BJ (cell line): ENCODE results near the gene CHRNA3. TPM values are rescaled to one million over a fixed set of nuclear protein-coding genes. Genes with fewer than 3 reads are reported as not detected.

Source experiments
- CTCF ChIA-PET: fragments of 350-600 bp; formaldehyde crosslinking; extraction: SDS; loops from one replicate; lab custom pipeline; 2021; ENCODE audit warnings: antibody characterized with exemption, inconsistent platforms; lab: Yijun Ruan, JAX
- POLR2A ChIA-PET: fragments of 300-600 bp; sonication (Branson Sonifier 250); formaldehyde crosslinking; extraction: SDS; loops from one replicate; lab custom pipeline; 2021; ENCODE audit warnings: antibody characterized with exemption; lab: Charles Lee
- DNase-seq: peaks from one replicate; pipeline ENCODE4 v3.0.0-alpha.2; 2011; ENCODE audit warnings: low read depth
- H3K27me3 ChIP-seq: 2 replicates; pipeline ENCODE4 v1.6.0; 2011; ENCODE audit warnings: low read length; ENCODE audit not compliant: control insufficient read depth, insufficient read depth
- H3K36me3 ChIP-seq: 2 replicates; pipeline ENCODE4 v1.5.1; 2011; ENCODE audit warnings: low read length; ENCODE audit not compliant: control insufficient read depth, insufficient read depth
- H3K4me3 ChIP-seq: 2 replicates; pipeline ENCODE4 v1.5.1; 2011; ENCODE audit warnings: low read depth, mild to moderate bottlenecking, control low read depth, low read length
- polyA plus RNA-seq: library from polyadenylated mRNA; depleted of rRNA; stranded (reverse); fragments of >200 nt; gene quantifications from 2 replicates; pipeline ENCODE4 v1.2.3, GENCODE V29; 2011
- TF ChIP-seq, protein P1 (sequence below): IDR thresholded peaks from 2 replicates; pipeline ENCODE4 v1.5.1; 2011; ENCODE audit warnings: low read depth, mild to moderate bottlenecking, control low read depth, inconsistent platforms, low read length, moderate library complexity; ENCODE audit not compliant: insufficient read depth

The CHRNA3 gene
- polyA plus RNA-seq, 1 experiment: not detected

DNA sequence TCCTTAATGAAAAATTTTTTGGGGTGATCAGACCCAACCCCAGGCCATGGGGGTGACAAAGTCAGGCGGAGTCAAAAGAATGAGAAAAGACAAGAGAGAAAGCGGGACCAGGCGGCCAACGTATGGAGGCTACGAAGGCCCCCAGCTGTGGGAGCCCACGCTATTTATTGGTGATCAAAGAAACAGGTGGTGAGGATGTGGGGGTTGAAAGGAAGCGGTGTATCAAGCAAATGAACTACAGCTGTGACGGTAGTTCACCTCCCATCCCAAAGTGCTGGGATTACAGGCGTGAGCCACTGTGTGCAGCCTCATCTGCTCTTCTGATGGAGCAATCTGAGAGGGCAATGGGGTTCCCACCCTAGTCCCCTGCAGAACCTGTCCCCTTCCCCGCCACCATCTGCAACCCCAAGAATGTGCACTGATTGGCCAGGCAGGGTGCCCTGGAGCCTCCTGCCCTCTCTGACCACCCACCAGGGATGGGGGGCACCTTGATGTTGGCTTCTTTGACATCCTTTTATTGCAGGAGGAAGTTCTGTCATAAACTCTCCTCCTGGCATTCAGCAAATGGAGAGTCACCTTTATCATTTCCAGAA is 1.1 kb upstream of the CHRNA3 start:
- peaks cover 33% of the 10 kb centered on the region for H3K27me3 ChIP-seq
- POLR2A ChIA-PET: no interaction called here
- H3K4me3 ChIP-seq: no peak overlapping the region
- TF ChIP-seq, protein P1, sequence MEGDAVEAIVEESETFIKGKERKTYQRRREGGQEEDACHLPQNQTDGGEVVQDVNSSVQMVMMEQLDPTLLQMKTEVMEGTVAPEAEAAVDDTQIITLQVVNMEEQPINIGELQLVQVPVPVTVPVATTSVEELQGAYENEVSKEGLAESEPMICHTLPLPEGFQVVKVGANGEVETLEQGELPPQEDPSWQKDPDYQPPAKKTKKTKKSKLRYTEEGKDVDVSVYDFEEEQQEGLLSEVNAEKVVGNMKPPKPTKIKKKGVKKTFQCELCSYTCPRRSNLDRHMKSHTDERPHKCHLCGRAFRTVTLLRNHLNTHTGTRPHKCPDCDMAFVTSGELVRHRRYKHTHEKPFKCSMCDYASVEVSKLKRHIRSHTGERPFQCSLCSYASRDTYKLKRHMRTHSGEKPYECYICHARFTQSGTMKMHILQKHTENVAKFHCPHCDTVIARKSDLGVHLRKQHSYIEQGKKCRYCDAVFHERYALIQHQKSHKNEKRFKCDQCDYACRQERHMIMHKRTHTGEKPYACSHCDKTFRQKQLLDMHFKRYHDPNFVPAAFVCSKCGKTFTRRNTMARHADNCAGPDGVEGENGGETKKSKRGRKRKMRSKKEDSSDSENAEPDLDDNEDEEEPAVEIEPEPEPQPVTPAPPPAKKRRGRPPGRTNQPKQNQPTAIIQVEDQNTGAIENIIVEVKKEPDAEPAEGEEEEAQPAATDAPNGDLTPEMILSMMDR: no peak
- CTCF ChIA-PET: interaction anchor here (1.5 kb wide), 1 partner anchor 129 kb away, joined by 4 read pairs; no protein-coding TSS in a partner anchor
- no peak for DNase-seq
- H3K36me3 ChIP-seq: no peaks in the 10 kb centered on the region

DNA sequence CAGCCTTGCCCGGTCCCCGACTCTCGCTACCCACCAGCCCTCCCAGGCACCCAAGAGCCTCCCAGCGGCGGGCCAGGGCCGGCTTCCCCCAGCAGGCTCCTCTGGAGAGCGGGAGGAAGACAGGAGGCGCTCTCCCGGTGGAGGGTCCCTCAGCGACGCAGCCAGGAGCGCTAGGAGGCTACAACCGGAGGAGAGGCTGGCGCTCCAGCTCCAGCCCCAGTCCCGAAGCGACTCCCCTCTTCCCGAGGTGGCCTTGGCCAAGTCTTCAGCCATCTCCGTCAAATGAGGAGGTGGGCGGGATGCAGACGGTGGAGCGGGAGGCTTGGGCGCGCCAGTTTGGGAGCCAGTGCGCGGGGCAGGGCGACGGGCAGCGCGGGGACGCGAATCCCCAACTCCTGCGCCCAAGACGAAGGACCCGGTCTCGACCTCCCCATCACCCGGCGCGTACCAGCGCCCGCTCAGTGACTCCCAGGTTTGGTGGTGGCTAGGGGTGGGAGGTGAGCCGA is 722 bp downstream of the CHRNA3 start:
- ChIA-PET CTCF (interaction anchor here (1.6 to 8.0 kb wide), 2 partner anchors 84 to 89 kb away, joined by 3 to 83 read pairs; no protein-coding TSS in a partner anchor), POLR2A (no interaction called here)
- peaks cover 30% of the 10 kb centered on the region for H3K27me3 ChIP-seq
- no peak for DNase-seq
- H3K4me3 ChIP-seq: no peak overlapping the region
- TF ChIP-seq, protein P1: peak; percentile 23; the same call in 1 of the 2 replicates
- H3K36me3 ChIP-seq: no peaks in the 10 kb centered on the region

DNA sequence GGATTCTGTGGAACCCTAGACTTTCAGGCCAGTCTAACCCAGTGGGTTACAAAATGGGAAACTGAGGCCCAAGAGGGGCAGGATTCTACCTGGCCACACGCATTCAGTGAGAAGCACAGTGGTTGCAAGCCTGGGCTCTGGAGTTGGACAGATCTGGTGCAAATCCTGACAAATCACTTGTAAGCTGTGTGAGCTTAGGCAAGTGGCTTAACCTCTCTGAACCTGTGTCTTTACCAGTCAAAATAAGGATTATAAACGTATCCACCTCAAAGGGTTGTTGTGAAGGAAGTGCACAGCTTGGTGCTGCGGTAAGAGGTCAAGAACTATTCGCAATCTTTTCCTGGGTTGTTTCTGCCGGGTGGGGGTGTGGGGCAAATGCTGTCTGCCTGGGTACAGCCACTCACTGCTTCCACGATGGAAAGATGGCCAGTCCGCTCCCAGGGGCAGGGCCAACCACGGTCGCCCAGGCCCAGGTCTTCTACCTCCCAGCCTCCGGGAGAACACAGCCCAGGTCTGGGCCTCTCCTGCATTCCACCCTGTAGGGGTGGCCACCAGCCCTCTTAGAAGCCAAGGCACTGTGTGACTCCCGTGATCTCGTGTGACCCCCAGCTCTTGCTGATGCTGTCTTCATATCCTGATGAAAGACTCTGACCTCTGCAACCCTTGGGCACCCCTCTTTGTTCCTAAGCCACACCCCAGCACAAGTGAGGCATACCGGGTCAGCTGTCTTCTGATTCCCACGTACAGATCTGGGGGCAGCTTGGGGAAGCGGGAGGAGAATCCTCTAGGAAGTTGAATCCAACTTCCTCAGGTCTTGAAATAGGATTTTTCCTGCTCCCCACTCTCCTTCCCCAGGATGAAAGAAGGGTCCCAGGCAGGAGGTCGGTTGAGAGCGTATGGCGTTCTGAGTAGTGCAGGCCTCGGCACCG is 1.5 kb downstream of the CHRNA3 start:
- Histone ChIP-seq H3K36me3 (no peaks in the 10 kb centered on the region), H3K27me3 (peaks cover 28% of the 10 kb centered on the region), H3K4me3 (no peak overlapping the region)
- no peak for DNase-seq
- POLR2A ChIA-PET: no interaction called here
- TF ChIP-seq, protein P1: no peak
- CTCF ChIA-PET: interaction anchor here (0.6 to 8.0 kb wide), 11 partner anchors 13 to 570 kb away, joined by 3 to 83 read pairs (median 4); no protein-coding TSS in a partner anchor

DNA sequence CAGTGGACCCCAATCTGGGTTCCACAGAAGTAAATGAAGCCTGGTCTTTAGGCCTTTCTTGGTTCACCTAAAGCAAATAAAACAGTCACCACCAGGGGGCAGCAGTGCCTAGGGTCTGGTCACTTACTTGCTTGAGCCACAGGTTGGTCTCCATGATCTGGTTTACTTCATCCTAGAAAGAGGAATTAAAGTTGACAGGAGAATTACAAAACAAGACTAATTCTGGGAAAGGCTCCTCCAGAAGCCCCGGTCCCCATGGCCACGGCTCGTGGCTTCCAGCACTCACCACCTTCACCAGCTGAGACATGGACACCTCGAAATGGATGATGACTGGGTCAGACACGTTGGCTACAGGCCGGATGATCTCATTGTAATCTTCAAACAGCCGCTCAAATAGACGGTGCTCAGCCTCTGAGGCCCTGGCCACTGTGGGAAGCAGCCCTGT is 2.3 kb downstream of the CHRNA3 start:
- DNase-seq: peak; percentile 70
- ChIA-PET CTCF (interaction anchor here (0.7 to 8.0 kb wide), 9 partner anchors 13 to 132 kb away, joined by 3 to 83 read pairs (median 4); no protein-coding TSS in a partner anchor), POLR2A (no interaction called here)
- Histone ChIP-seq H3K36me3 (no peaks in the 10 kb centered on the region), H3K4me3 (no peak overlapping the region), H3K27me3 (peaks cover 26% of the 10 kb centered on the region)
- TF ChIP-seq, protein P1: peak; percentile 79

DNA sequence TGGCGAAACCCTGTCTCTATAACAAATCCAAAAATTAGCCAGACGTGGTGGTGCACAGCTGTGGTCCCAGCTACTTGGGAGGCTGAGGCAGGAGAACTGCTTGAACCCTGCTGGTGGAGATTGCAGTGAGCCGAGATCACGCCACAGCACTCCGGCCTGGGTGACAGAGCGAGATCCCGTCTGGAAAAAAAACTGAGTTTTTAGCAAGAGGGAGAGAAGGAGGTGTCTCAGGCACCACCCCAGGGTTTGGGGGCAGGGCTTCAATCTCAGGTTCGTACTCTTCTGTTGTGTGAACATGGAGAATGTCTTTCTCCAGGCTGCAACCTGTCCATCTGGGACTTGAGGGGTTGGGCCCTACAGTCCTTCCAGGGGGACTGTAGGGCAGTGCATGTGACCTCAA is 2.7 kb downstream of the CHRNA3 start:
- ChIA-PET POLR2A (no interaction called here), CTCF (interaction anchor here (1.5 to 8.0 kb wide), 3 partner anchors 20 to 117 kb away, joined by 3 to 83 read pairs (median 7); no protein-coding TSS in a partner anchor)
- H3K36me3 ChIP-seq: no peaks in the 10 kb centered on the region
- no peak overlapping the region for H3K4me3 ChIP-seq
- DNase-seq: no peak
- H3K27me3 ChIP-seq: peaks cover 25% of the 10 kb centered on the region
- TF ChIP-seq, protein P1: no peak
